HG03060 (cell line): ENCODE data around the gene CKAP5.
"Not testable (repeated sequence)": the region's sequence is repeated elsewhere in the genome, so short reads cannot be mapped to it uniquely, and the experiment has no call there.

ENCODE experiments used
- ATAC-seq: cut with Tn5 transposase; IDR thresholded peaks from one replicate; pipeline ENCODE4 v1.9.1; 2021; ENCODE audit warnings: low read depth, moderate number of reproducible peaks; ENCODE audit not compliant: unreplicated experiment

CKAP5 gene

GRCh38 chr11:46709351-46709750 lies 136.7 kb downstream of the CKAP5 start:
- ATAC-seq: not testable (repeated sequence)

GRCh38 chr11:46706886-46707285 lies 139.2 kb downstream of the CKAP5 start:
- ATAC-seq: no peak

GRCh38 chr11:46705070-46705688 lies 140.9 kb downstream of the CKAP5 start:
- no peak for ATAC-seq

DNA sequence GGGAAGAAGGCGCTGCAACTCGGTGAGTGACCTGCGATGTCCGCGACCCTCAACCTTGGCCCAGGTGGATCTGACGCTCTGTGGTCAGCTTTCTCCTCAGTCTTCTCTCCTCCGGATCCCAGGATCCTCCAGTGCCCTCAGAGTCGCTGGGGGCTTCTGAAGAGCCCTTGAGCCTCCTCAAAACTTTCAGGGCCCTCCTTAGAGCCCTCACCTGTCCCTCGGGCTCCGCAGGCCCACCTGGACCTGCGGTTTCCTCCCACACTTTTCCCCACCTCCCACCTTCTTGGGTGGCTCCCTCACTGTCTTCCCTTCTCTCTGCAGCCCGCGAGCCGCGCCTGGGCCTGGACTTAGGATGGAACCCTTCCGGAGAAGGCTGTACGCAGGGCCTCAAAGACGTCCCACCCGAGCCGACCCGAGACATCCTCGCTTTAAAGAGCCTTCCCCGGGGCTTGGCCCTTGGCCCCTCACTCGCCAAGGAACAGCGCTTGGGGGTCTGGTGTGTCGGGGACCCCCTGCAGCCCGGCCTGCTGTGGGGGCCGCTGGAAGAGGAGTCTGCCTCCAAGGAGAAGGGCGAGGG lies 144.9 kb downstream of the CKAP5 start:
- no peak for ATAC-seq

- ATAC-seq: peak; percentile 81
Observed at GRCh38 chr11:46700241-46701077, 145.6 kb downstream of the CKAP5 start, which contains the start of the genes ARHGAP1 and ZNF408. Gene ARHGAP1, minus strand, starts transcription at chr11:46700619. Its CDS starts 4,512 bp downstream, at chr11:46696107. Gene ZNF408, plus strand, starts transcription at chr11:46701031. Its CDS starts 17 bp downstream, at chr11:46701048.

DNA sequence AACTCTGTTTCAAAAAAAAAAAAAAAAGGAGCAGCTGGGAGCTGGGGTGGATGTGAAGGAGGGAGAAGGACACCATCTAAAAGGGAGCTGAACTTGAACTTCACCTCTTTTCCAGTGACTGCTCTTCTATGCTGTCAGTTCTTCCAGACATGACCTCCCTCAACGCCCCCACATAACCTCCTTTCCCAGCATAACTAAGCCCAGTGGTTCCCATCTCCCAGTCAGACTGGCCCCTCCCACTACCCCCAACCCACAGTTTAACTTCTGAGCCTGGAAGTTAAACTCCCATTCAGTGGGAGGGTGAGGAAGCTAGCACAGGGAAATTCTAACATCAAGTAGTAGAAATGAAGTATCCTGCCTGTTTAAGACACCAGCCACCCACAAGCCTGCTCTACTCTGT lies 147.5 kb downstream of the CKAP5 start:
- ATAC-seq: no peak

DNA sequence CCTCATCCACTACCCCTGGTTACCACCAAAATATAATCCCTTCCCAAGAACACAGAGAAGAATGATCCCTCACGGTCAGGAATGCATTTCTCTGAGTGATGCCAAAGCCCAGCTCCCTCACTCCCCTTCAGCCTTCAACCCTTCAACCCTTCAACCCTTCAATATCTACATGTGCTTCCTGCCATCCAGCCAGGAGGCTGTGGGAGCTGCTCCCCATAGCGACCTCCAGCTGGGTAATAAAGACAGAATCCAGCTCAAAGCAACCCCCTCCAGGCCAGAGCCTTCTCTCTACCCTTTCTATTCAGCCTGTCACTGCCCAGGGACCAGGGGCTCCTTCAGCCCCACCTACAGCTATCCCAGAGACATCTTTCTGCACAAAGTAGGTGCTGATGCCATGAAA lies 148.4 kb downstream of the CKAP5 start:
- no peak for ATAC-seq

DNA sequence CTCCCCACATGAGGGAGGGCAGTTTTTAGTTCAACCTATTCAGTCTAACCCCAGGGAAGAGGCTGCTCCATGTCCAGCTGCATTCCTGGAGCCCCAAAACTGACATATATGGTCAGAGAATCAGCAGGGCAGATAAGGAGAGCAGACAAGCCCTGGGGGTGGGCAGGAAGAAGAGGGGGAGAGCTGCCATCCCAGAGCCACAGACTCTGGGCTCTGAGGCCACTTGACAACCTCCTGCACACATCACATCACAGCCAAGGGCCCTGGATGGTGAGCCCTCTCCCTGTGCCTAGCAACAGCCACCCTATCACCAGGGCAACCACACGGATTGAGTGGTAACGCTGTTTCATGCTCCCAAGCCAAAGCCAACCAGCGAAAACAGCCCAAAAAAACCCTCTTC lies 148.8 kb downstream of the CKAP5 start:
- no peak for ATAC-seq

- ATAC-seq: no peak
Observed at GRCh38 chr11:46696212-46696558, 149.9 kb downstream of the CKAP5 start.

DNA sequence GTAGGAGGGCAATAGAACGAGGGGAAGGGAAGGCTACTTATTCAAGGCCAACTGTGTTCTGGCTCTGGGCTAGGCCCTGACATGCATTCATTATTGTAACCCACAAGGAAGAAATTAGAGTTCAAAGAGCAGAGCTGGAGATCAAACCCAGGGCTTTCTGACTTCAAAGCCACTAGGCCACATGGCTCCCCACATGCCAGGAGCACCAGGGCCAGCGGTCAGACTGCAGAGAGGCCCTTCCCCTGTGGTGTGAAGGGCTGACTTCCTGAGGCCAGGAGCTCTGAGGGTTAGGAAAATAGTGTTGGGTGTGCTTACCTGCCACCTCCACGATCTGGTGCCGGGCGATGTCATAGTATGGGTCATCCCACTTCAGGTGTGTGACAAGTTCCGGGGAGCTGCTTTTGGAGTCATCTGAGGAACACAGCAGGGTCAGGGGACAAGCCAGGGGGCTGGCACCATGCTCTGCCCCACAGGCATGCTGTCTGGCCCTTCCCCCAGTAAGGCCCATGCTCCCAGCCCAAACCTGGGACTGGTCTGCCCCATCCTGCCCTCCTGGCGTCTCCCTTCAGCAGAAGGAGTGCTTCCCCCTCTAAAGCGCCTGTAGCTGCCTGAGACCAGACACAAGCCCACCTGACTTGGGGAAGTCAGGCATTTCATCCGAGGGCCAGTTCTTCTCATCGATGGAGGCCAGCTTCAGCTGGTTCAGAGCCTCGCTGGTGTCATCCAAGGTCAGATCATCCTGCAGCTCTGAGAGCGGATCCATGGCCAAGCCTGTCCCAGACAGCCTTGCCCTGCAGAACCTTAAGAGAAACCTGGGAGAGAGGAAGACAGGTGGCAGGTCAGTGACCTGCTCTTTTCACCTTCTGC lies 150.5 kb downstream of the CKAP5 start:
- no peak for ATAC-seq

DNA sequence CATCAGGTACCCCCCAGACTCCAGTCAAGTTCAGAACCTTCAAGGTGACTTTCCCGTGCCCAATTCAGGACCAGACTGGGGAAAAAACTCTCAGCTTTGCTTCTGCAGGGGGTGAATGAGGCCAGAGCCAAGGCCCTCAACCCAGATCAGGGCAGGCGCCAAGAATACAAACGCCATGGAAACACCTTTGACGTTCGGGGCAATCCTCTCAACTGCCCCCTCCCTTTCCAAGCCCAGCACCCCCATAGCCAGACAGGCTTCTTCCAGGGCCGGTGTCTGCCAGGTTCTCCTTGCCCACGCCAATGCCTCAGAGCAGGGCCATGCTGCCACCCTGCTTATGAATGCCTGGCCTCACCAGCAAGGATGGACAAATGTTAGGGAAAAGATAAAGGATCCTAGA lies 151.5 kb downstream of the CKAP5 start:
- ATAC-seq: no peak

DNA sequence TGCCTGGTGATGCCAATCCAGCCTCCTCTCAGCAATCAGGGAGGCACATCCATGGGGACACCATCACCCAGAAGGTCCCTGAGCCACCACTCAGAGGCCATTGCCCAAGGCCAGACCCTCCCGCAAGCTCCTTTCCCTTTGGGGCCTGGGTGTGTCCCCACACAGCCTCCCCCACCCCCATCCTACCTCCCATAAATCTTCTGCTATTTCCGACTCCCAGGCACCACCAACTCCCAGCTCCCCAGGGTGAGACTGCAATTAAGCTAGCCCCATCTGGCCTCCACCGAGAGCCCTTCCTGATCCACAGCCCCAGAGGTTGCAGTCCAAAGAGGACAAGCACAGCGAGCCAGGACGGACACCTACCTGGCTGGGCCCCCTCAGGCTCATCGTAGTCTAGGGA lies 152.0 kb downstream of the CKAP5 start:
- no peak for ATAC-seq

DNA sequence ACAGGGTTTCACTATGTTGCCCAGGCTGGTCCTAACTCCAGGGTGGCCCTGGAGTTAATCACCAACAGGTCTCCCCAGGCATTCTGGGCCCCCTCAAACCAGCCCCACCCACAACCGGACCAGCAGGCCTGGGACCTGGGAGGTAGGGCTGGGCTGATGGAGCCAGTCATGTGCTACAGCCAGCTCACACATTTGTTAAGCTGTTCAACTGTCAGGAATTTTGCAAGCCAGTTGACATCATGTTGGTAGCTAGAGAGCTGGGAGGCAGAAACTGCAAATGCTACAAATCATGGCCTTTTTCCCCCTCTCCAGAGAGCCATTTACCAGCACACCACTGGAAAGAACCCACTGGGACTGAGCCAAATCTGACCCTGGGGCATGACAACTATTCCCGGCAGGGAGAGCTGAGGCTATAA lies 152.5 kb downstream of the CKAP5 start:
- no peak for ATAC-seq
